Suprapubic skin (tissue), 4 donors: ENCODE measurements around the gene SLC16A2. TPM values are rescaled to one million over a fixed set of nuclear protein-coding genes. Genes with fewer than 3 reads are reported as not detected.
"Not testable (repeated sequence)": the region's sequence is repeated elsewhere in the genome, so short reads cannot be mapped to it uniquely, and the experiment has no call there.

ENCODE experiments used
- DNase-seq, 2 donors: peaks; one replicate each; pipeline ENCODE4 v3.0.0-alpha.2; 2019; ENCODE audit warnings: low spot score in 2 of 2
- H3K27ac ChIP-seq: fragments of 200-600 bp; sonication (generic); one replicate; pipeline ENCODE4 v1.5.1; 2019
- H3K27me3 ChIP-seq: fragments of 200-600 bp; sonication (generic); one replicate; pipeline ENCODE4 v1.5.1; 2019
- H3K36me3 ChIP-seq: fragments of 200-600 bp; sonication (generic); one replicate; pipeline ENCODE4 v1.5.1; 2019
- H3K4me1 ChIP-seq: fragments of 200-600 bp; sonication (generic); one replicate; pipeline ENCODE4 v1.5.1; 2019
- H3K4me3 ChIP-seq: fragments of 200-600 bp; sonication (generic); one replicate; pipeline ENCODE4 v1.5.1; 2019; ENCODE audit warnings: mild to moderate bottlenecking
- H3K9me3 ChIP-seq: fragments of 200-600 bp; sonication (generic); one replicate; pipeline ENCODE4 v1.5.1; 2019
- CTCF ChIP-seq, 2 donors: fragments of 200-600 bp in 1 of 2; fragments of 450-650 bp in 1 of 2; sonication (generic) in 1 of 2; IDR thresholded peaks; one replicate each; pipeline ENCODE4 v1.5.1; 2016 to 2019; ENCODE audit warnings: antibody characterized with exemption in 2 of 2, mild to moderate bottlenecking in 1 of 2, moderate library complexity in 1 of 2
- EP300 ChIP-seq: sonication (generic); formaldehyde crosslinking; IDR thresholded peaks from one replicate; pipeline ENCODE4 v1.6.1; 2017; ENCODE audit warnings: antibody characterized with exemption
- POLR2A ChIP-seq, 2 donors: fragments of 450-650 bp; IDR thresholded peaks; one replicate each; pipeline ENCODE4 v1.6.1; 2017; ENCODE audit warnings: antibody characterized with exemption in 2 of 2, mild to moderate bottlenecking in 2 of 2, moderate library complexity in 2 of 2
- POLR2AphosphoS5 ChIP-seq, 3 donors: sonication (generic); formaldehyde crosslinking; IDR thresholded peaks; one replicate each; pipeline ENCODE4 v1.6.1; 2017; ENCODE audit warnings: antibody characterized with exemption in 3 of 3
- WGBS: methylation state at CpG from one replicate; pipeline ENCODE4 v1.1.5; 2018; 5-methylcytosine and 5-hydroxymethylcytosine counted together
- total RNA-seq, 4 donors: library from RNA; depleted of rRNA; stranded (reverse); fragments of >200 nt; gene quantifications; one replicate each; pipeline ENCODE4 v1.1.0, GENCODE V29; 2016

Gene SLC16A2
- total RNA-seq, 4 donors from 2014 or later: 2.6 to 6.0 (median 3.7) TPM

- H3K4me3 ChIP-seq: no peak overlapping the region
- no peaks in the 10 kb centered on the region for H3K36me3 ChIP-seq
- H3K27ac ChIP-seq: no peak overlapping the region
- H3K27me3 ChIP-seq: no peaks in the 10 kb centered on the region
- H3K9me3 ChIP-seq: no peaks in the 10 kb centered on the region
- no peak for TF ChIP-seq POLR2AphosphoS5 (IDR thresholded peaks at IDR 0.05)
- TF ChIP-seq EP300: no peak
- TF ChIP-seq POLR2A (IDR thresholded peaks at IDR 0.05): no peak
- TF ChIP-seq CTCF (IDR thresholded peaks at IDR 0.05): no peak
- peaks cover 2% of the 10 kb centered on the region for H3K4me1 ChIP-seq
- WGBS: 41% methylated on average over 1 of the region's 1 CpG
- DNase-seq: no peak
Measured at GRCh38 chrX:74450803-74451449, 29.6 kb downstream of the SLC16A2 start.

- H3K27ac ChIP-seq: no peak overlapping the region
Measured at GRCh38 chrX:74451450-74452198, 30.3 kb downstream of the SLC16A2 start.

GRCh38 chrX:74452199-74452481 lies 30.8 kb downstream of the SLC16A2 start:
- DNase-seq: no peak
- H3K4me1 ChIP-seq: peaks cover 2% of the 10 kb centered on the region
- WGBS: 68% methylated on average over 2 of the region's 2 CpGs
- H3K9me3 ChIP-seq: no peaks in the 10 kb centered on the region
- no peaks in the 10 kb centered on the region for H3K27me3 ChIP-seq
- TF ChIP-seq CTCF (IDR thresholded peaks at IDR 0.05) (no peak), EP300 (no peak), POLR2AphosphoS5 (IDR thresholded peaks at IDR 0.05) (no peak), POLR2A (IDR thresholded peaks at IDR 0.05) (no peak)
- no peak overlapping the region for H3K4me3 ChIP-seq
- H3K36me3 ChIP-seq: no peaks in the 10 kb centered on the region
- H3K27ac ChIP-seq: no peak overlapping the region

More at GRCh38 chrX:74451450-74452198, 30.3 kb downstream of the SLC16A2 start:
- Histone ChIP-seq H3K9me3 (no peaks in the 10 kb centered on the region), H3K36me3 (no peaks in the 10 kb centered on the region), H3K4me1 (peaks cover 2% of the 10 kb centered on the region), H3K27me3 (no peaks in the 10 kb centered on the region), H3K4me3 (no peak overlapping the region)
- WGBS: 78% methylated on average over 5 of the region's 5 CpGs
- DNase-seq: no peak
- TF ChIP-seq CTCF (IDR thresholded peaks at IDR 0.05): no peak
- no peak for TF ChIP-seq POLR2AphosphoS5 (IDR thresholded peaks at IDR 0.05)
- no peak for TF ChIP-seq EP300
- TF ChIP-seq POLR2A (IDR thresholded peaks at IDR 0.05): no peak

- H3K27ac ChIP-seq: no peak overlapping the region
- no peaks in the 10 kb centered on the region for H3K27me3 ChIP-seq
- 80% methylated on average over 7 of the region's 7 CpGs for WGBS
- H3K36me3 ChIP-seq: no peaks in the 10 kb centered on the region
- no peaks in the 10 kb centered on the region for H3K9me3 ChIP-seq
- no peak for TF ChIP-seq EP300
- TF ChIP-seq CTCF (IDR thresholded peaks at IDR 0.05): no peak
- TF ChIP-seq POLR2A (IDR thresholded peaks at IDR 0.05): no peak
- no peak for TF ChIP-seq POLR2AphosphoS5 (IDR thresholded peaks at IDR 0.05)
- no peak overlapping the region for H3K4me3 ChIP-seq
- DNase-seq: no peak
- peaks cover 2% of the 10 kb centered on the region for H3K4me1 ChIP-seq
Measured at GRCh38 chrX:74453178-74453577, 31.9 kb downstream of the SLC16A2 start.

- H3K27ac ChIP-seq, H3K9me3 ChIP-seq, H3K27me3 ChIP-seq, H3K4me3 ChIP-seq, DNase-seq, H3K36me3 ChIP-seq, H3K4me1 ChIP-seq: not testable (repeated sequence)
- WGBS: 97% methylated on average over 3 of the region's 3 CpGs
Measured at GRCh38 chrX:74454233-74454632, 32.9 kb downstream of the SLC16A2 start.
